GM19467 (cell line): ENCODE results near the gene FNDC8.
"Not testable (repeated sequence)": the region's sequence is repeated elsewhere in the genome, so short reads cannot be mapped to it uniquely, and the experiment has no call there.

Experiments
- ATAC-seq: cut with Tn5 transposase; IDR thresholded peaks from one replicate; pipeline ENCODE4 v1.9.1; 2021; ENCODE audit warnings: mild to moderate bottlenecking, moderate library complexity; ENCODE audit not compliant: unreplicated experiment

The FNDC8 gene

GRCh38 chr17:35121315-35121714 lies at the start of gene FNDC8:
TSS of gene FNDC8 (plus strand) at chr17:35121615. CDS start at chr17:35121694, 79 bp downstream.
- ATAC-seq = no peak

DNA sequence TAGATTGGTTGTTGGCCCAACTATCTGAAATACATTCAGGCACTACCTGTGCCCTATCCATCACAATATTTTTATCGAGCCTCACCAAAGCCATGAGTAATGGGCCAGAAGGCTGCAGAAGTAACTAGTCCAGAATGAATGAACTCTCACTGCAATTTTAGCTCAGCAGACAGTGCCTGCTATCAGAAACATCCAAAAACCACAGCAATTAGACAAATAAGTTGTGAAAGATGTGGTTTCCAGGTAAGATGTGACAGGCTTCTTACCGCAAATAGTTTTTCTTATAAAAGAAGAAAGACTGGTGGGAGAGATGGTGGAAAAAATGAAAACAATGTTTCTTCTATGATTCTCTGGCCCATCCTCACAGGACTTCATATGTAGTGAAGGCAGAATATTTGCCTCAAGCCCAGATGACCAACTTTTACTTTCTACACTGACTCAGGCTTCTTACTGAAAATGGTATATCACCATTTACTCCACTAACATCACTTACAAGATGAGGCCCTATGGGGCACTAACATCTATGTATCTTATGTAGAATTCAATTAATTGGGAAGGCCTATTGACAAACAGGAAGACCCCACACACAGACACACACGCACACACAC lies 48.1 kb upstream of the FNDC8 start:
- no peak for ATAC-seq

GRCh38 chr17:35073991-35074627 lies 47.3 kb upstream of the FNDC8 start:
- ATAC-seq = no peak

DNA sequence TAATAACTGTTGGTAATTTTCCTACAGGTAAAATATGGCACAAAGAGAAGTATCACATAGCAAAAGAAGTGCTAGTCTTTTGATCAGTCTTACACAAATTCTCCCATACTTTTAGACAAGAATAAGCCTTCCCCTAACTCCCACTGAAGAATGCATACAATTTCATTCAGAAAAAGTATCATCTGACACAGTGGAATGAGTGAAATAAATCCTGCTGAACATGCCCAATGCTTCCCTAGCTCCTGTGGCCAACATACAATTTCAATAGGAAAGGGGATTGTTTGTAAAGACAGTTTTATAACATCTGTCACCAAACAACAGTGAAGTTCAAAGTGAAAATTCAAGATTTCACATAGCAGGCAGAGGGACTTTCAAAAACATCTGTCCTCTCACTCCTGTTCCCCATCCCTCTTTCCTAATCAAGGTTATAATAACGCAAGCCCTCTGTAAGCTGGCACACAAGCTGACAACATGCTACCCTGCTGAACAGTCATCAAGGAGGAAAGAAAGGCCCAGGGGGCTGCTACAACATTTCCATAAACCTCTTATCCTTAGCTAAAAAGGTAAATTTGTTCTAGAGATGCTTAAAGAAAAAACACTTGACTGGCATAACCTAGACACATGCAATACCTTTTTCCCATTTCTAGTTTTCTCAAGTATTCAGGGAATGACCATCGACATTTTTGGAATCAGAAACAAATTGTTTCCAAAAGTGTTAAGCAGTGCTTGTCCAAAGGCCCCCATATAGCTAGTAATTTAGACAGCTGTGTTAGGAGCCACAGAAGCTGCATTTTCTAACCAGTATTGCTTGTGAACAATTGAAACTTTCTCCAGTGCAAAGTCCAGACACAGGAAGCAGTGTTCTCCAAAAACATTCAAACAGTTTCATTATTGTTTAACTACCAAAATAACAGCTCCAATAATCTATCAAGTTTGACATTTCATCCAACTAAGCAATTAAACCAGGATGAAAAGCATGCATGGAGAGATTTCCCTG lies 46.4 kb upstream of the FNDC8 start:
- no peak for ATAC-seq

DNA sequence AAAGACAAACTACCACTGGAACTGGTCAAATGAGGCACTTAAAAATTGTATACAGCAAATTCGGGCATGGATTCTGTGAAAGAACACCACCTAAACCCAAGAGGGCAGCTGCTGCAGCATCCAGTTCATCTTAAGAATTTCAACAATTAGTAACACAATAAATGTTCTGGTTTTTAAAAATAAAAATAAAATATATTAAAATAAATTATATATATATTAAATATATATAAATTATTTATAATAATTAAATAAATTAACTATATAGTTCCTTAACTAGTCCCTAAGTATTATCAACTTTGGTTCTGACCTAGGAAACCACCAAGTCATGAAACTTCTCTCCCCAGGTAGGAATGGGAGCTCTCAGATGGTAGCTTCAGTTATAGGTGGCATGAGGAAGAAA lies 44.5 kb upstream of the FNDC8 start:
- no peak for ATAC-seq

DNA sequence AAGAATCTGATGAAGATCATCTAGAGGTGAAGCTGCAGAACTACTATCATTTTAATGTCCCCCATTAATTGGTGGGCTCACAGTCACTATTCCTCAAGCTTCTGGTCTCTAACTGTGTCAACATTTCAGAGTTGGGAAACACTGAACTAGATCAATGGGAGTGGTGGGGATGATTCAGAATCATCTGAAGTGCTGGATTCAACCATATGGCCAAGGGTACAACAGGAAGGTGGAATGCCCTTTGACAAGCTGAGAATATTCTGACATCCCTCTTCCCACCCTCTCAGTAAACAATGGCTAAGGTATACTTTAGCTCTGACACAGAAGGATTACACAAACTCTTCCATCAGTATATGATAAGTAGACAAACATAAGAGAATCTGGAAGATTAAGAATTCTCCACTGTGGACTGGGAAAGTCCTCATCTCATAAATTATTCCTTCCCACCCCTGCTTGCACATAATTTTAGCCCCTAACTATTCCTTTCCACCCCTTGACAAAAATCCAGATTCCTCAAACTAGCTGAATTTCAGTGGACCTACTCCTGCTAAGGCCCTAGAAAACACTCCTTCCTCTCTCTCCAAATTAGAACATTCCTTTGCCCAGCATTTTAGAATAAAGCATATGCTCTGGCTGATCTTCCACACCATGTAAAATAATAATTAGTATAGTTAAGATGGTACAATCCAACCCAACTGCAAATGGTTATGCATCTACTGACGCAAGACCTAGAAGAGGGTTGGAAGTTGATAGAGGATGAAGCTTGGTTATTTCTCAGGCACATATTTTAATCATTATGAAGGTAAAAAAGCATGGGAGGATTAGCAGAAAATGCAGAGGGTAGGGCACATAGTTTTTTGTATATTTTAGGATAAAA lies 41.6 kb upstream of the FNDC8 start:
- ATAC-seq = no peak

DNA sequence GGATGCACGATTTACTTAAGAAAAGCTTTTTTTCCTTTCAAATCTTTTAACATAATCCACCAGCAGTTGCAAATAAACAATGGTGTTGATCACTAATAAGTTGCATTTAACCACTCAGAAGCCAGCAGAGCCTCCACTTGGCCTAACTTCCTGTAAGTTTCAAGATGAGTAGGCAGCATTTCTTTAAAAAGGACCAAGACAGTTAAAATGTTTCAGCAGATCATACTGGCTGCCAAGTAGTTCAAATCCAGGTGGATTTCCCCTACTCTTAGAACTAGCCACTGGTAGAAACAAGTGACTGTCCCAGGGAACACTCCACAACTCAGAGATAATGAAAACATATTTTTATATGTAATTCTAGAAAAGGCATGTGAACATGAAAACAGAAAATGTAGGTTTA lies 40.9 kb upstream of the FNDC8 start:
- ATAC-seq = peak; percentile 71

DNA sequence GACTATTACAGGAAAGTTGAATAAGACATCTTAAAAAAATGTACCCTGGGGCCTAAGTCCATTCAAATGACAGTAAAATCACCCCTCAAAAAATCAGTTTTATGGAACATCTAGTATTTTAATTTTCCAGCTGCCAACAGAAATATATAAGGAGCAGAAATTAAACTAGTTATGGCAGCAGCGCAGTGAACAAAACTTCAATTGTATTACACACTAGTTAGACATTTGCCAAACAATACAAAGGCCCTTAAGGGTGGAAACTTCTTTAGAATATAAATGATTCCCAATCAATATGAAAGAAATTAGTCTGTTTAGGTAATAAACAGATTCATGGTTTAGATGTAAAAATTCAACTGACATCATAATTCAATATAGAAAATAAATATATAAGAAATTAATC lies 39.8 kb upstream of the FNDC8 start:
- ATAC-seq = no peak

- no peak for ATAC-seq
These were observed 39.2 kb upstream of the FNDC8 start for GRCh38 chr17:35082073-35082657.

- ATAC-seq = no peak
These were observed 38.3 kb upstream of the FNDC8 start for GRCh38 chr17:35083071-35083470.

GRCh38 chr17:35084987-35085386 lies 36.4 kb upstream of the FNDC8 start:
- no peak for ATAC-seq

DNA sequence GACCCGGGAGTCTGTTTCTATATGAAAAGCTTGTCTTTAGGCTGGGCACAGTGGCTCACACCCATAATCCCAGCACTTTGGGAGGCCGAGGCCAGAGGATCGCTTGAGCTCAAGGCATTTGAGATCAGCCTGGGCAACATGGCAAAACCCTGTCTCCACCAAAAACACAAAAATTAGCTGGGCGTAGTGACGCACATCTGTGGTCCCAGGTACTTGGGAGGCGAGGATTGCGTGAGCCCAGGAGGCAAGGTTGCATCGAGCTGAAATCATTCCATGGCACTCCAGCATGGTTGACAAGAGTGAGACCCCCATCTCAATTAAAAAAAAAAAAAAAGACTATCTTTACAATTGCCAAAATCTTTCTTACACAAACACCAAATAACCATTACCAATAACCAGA lies 35.3 kb upstream of the FNDC8 start:
- no peak for ATAC-seq

GRCh38 chr17:35086931-35087573 lies 34.4 kb upstream of the FNDC8 start:
- no peak for ATAC-seq

GRCh38 chr17:35087731-35088355 lies 33.6 kb upstream of the FNDC8 start:
- no peak for ATAC-seq

- peak; percentile 1 for ATAC-seq
These were observed 33.0 kb upstream of the FNDC8 start for GRCh38 chr17:35088356-35088880.

DNA sequence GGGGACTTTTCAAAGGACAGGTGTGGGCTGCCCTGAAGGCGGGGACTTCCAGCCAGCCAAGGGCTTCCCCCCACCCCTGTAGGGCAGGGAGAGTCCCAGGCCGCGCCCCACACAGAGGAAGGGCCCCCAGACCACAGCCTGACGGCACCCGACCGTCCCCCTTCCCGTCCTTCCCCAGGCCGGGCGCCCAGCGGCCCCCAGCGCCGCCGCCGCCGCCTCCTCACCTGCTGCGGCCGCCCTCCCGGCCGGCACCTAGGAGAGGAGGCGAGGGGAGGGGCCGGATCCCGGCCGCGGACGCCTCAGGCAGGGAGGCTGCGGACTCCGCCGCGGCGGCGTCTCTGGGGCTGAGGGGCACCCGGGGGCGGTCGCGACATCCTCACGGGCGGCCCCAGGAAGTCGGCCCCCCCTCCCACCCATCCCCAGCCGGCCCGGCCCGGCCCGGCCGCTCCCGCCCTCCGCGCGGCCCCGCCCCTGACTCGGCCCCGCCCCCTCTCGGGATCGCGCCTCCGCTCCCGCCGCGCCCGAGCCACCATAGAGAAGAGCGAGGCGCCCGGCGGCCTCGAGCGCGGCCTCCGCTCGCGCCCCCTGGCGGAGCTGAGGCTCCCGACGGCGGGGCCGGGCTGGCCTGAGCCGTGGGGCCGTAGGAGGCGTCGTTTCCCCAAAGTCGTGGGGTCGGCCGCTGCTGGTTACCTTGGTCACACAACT lies 32.4 kb upstream of the FNDC8 start:
- peak; percentile 70 for ATAC-seq

- peak; percentile 3 for ATAC-seq
These were observed 31.7 kb upstream of the FNDC8 start for GRCh38 chr17:35089586-35090296.

- not testable (repeated sequence) for ATAC-seq
These were observed 30.7 kb upstream of the FNDC8 start for GRCh38 chr17:35090707-35091106.
